ENCODE data around the gene HERC5. TPM values are rescaled to one million over a fixed set of nuclear protein-coding genes. Genes with fewer than 3 reads are reported as not detected.

Gene HERC5
- total RNA-seq, 1 experiment from 2014 or later = 0.63 TPM

DNA sequence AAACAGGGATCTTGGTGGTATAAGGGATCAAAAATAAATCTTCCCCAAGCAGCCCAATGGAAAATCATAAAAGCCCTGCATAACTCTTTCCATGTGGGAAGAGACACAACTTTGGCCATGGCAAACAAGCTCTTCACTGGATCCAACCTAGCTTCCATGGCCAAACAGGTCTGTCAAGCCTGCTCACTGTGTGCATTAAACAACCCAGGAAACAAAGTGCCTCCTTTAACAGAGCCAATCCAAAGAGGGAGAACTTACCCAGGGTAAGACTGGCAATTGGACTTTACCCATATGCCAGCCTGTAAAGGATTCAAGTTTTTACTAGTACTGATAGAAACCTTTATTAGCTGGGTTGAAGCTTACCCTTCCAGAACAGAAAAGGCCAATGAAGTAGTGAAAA is 7.6 kb upstream of the HERC5 start:
- TF ChIP-seq CTCF (IDR thresholded peaks at IDR 0.05; ENCODE audit: unreplicated experiment) = no peak
- no peaks in the 10 kb centered on the region for H3K36me3 Mint-ChIP-seq (ENCODE audit: insufficient read depth, unreplicated experiment)
- no peak overlapping the region for H3K4me3 Mint-ChIP-seq (ENCODE audit: unreplicated experiment)
- POLR2A ChIA-PET = interaction anchor here (0.5 kb wide), 1 partner anchor 116 kb away, joined by 3 read pairs; no protein-coding TSS in a partner anchor
- H3K9me3 Mint-ChIP-seq (ENCODE audit: unreplicated experiment) = no peaks in the 10 kb centered on the region
- no peak overlapping the region for H3K27ac Mint-ChIP-seq (ENCODE audit: low read depth, unreplicated experiment)
- CTCF ChIA-PET = interaction anchor here (0.6 to 1.4 kb wide), 5 partner anchors 11 to 463 kb away, joined by 3 to 5 read pairs (median 3); no protein-coding TSS in a partner anchor
- DNase-seq (ENCODE audit: unreplicated experiment) = no peak
- no TSS peak for BruUV-seq (replicated peaks)
- intact Hi-C loops (cut with micrococcal nuclease) = no loop called here
- no peaks in the 10 kb centered on the region for H3K27me3 Mint-ChIP-seq (ENCODE audit: insufficient read depth, unreplicated experiment)
- no peaks in the 10 kb centered on the region for H3K4me1 Mint-ChIP-seq (ENCODE audit: insufficient read depth, unreplicated experiment)

DNA sequence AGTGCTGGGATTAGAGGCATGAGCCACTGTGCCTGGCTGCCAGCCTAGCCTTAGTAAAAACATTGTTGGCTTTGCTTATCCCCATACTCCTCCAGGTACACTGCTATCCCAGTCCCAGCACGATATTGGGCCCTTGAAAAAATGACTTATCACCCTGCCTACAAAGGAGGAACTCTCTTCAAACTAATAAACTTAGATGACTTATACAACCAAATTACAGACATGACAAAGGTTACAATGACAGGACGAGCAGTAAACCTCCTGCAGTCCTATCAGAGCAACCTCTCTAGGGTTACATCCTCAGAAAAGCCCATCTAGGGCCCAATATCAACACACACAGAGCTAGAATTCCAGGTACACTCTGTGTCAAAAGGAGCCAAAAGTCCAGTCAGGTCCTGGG is 5.7 kb upstream of the HERC5 start:
- POLR2A ChIA-PET = no interaction called here
- TF ChIP-seq CTCF (IDR thresholded peaks at IDR 0.05; ENCODE audit: unreplicated experiment) = no peak
- no peak overlapping the region for H3K27ac Mint-ChIP-seq (ENCODE audit: low read depth, unreplicated experiment)
- no peaks in the 10 kb centered on the region for H3K4me1 Mint-ChIP-seq (ENCODE audit: insufficient read depth, unreplicated experiment)
- intact Hi-C loops (cut with micrococcal nuclease) = loop anchor here (10.0 kb wide), 1 partner anchor 416 kb away; no protein-coding TSS in a partner anchor
- H3K4me3 Mint-ChIP-seq (ENCODE audit: unreplicated experiment) = no peak overlapping the region
- CTCF ChIA-PET = interaction anchor here (0.9 kb wide), 1 partner anchor 9 kb away, joined by 5 read pairs; no protein-coding TSS in a partner anchor
- no peaks in the 10 kb centered on the region for H3K36me3 Mint-ChIP-seq (ENCODE audit: insufficient read depth, unreplicated experiment)
- BruUV-seq (replicated peaks) = no TSS peak
- no peaks in the 10 kb centered on the region for H3K9me3 Mint-ChIP-seq (ENCODE audit: unreplicated experiment)
- DNase-seq (ENCODE audit: unreplicated experiment) = no peak
- H3K27me3 Mint-ChIP-seq (ENCODE audit: insufficient read depth, unreplicated experiment) = no peaks in the 10 kb centered on the region

DNA sequence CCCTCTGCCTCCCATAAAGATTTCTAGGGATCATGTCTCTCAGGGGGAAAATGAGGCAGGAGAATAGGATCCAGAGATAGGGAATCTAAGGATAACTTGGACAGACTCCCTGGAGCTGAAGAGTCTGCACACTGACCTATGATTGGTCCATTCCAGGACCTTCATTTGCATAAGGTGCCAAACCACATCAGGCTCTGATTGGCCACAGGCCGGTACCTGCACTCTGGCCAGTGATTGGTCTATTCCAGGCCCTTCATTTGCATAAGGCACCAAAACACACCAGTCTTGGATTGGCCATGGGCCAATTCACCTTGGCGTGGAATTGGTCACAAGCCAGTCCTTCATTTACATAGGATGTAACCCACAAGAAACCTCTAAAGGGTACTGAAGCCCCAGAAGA is 4.0 kb upstream of the HERC5 start:
- no TSS peak for BruUV-seq (replicated peaks)
- Mint-ChIP-seq H3K9me3 (ENCODE audit: unreplicated experiment) (no peaks in the 10 kb centered on the region), H3K4me1 (ENCODE audit: insufficient read depth, unreplicated experiment) (no peaks in the 10 kb centered on the region), H3K36me3 (ENCODE audit: insufficient read depth, unreplicated experiment) (no peaks in the 10 kb centered on the region), H3K4me3 (ENCODE audit: unreplicated experiment) (no peak overlapping the region), H3K27ac (ENCODE audit: low read depth, unreplicated experiment) (no peak overlapping the region), H3K27me3 (ENCODE audit: insufficient read depth, unreplicated experiment) (no peaks in the 10 kb centered on the region)
- no peak for DNase-seq (ENCODE audit: unreplicated experiment)
- POLR2A ChIA-PET = no interaction called here
- intact Hi-C loops (cut with micrococcal nuclease) = loop anchor here (10.0 kb wide), 1 partner anchor 418 kb away; no protein-coding TSS in a partner anchor
- TF ChIP-seq CTCF (IDR thresholded peaks at IDR 0.05; ENCODE audit: unreplicated experiment) = no peak
- CTCF ChIA-PET = interaction anchor here (0.6 to 2.3 kb wide), 2 partner anchors 233 to 799 kb away, joined by 4 to 13 read pairs; no protein-coding TSS in a partner anchor

- Mint-ChIP-seq H3K27me3 (ENCODE audit: insufficient read depth, unreplicated experiment) (no peaks in the 10 kb centered on the region), H3K36me3 (ENCODE audit: insufficient read depth, unreplicated experiment) (no peaks in the 10 kb centered on the region), H3K4me1 (ENCODE audit: insufficient read depth, unreplicated experiment) (no peaks in the 10 kb centered on the region), H3K4me3 (ENCODE audit: unreplicated experiment) (peak overlapping the region; percentile 95), H3K9me3 (ENCODE audit: unreplicated experiment) (no peaks in the 10 kb centered on the region), H3K27ac (ENCODE audit: low read depth, unreplicated experiment) (no peak overlapping the region)
- no peak for DNase-seq (ENCODE audit: unreplicated experiment)
- ChIA-PET POLR2A (interaction anchor here (0.6 to 2.2 kb wide), 3 partner anchors 79 to 173 kb away, joined by 3 to 6 read pairs (median 4); partner anchors contain the start of genes HERC6 and PPM1K), CTCF (interaction anchor here (0.6 to 2.7 kb wide), 18 partner anchors 9 to 425 kb away, joined by 3 to 11 read pairs (median 4); no protein-coding TSS in a partner anchor)
- no peak for TF ChIP-seq CTCF (IDR thresholded peaks at IDR 0.05; ENCODE audit: unreplicated experiment)
- intact Hi-C loops (cut with micrococcal nuclease) = loop anchor here (5.0 to 10.0 kb wide), 3 partner anchors 55 to 423 kb away; partner anchors contain the start of gene PPM1K
- BruUV-seq (replicated peaks) = no TSS peak
Measured at GRCh38 chr4:88457307-88458103, 586 bp downstream of the HERC5 start.

Data from MCF 10A (cell line).